H1 (cell line): ENCODE measurements around the gene FBXO11. TPM values are rescaled to one million over a fixed set of nuclear protein-coding genes. Genes with fewer than 3 reads are reported as not detected.

Experiments
- CTCF ChIA-PET: fragments of 300-600 bp; sonication (Branson Sonifier 250); formaldehyde crosslinking; loops from one replicate; lab custom pipeline; 2021; ENCODE audit not compliant: partially characterized antibody; lab: Charles Lee
- POLR2A ChIA-PET: fragments of 300-600 bp; sonication (Branson Sonifier 250); formaldehyde crosslinking; loops from one replicate; lab custom pipeline; 2021; ENCODE audit warnings: inconsistent platforms; ENCODE audit not compliant: partially characterized antibody; lab: Charles Lee
- DNase-seq, 2 experiments: peaks; one replicate each; pipeline versions ENCODE4 v3.0.0 to v3.0.0-alpha.2; 2010 to 2022; ENCODE audit warnings: low spot score in 2 of 2, low read depth in 1 of 2, mixed read lengths in 1 of 2
- FAIRE-seq: peaks from 2 replicates; lab custom pipeline; 2011; peaks lifted over from hg19 to GRCh38; lab: Jason Lieb, UNC
- H2AFZ ChIP-seq: 2 replicates; pipeline ENCODE4 v1.8.1; 2012; ENCODE audit warnings: low read length, inconsistent platforms
- H2AK5ac ChIP-seq: 2 replicates; pipeline ENCODE4 v1.6.1; 2013; ENCODE audit warnings: low read depth, low read length
- H2BK120ac ChIP-seq: replicated peaks from 2 replicates; pipeline ENCODE3; 2013; ENCODE audit warnings: low read depth, low read length, inconsistent platforms
- H2BK12ac ChIP-seq: 2 replicates; pipeline ENCODE4 v1.6.1; 2013; ENCODE audit warnings: low read depth, low read length
- H2BK15ac ChIP-seq: 2 replicates; pipeline ENCODE4 v1.6.1; 2013; ENCODE audit warnings: low read length
- H2BK20ac ChIP-seq: 2 replicates; pipeline ENCODE4 v1.6.1; 2013; ENCODE audit warnings: low read length
- H2BK5ac ChIP-seq: 2 replicates; pipeline ENCODE4 v1.6.1; 2013; ENCODE audit warnings: low read depth, low read length
- H3K14ac ChIP-seq: 2 replicates; pipeline ENCODE4 v1.6.1; 2013; ENCODE audit warnings: inconsistent platforms; ENCODE audit not compliant: insufficient read length
- H3K18ac ChIP-seq: 2 replicates; pipeline ENCODE4 v1.6.1; 2013; ENCODE audit warnings: low read length; ENCODE audit errors: extremely low read depth
- H3K23ac ChIP-seq: 2 replicates; pipeline ENCODE4 v1.6.1; 2013; ENCODE audit warnings: inconsistent platforms; ENCODE audit not compliant: insufficient read length
- H3K23me2 ChIP-seq: 2 replicates; pipeline ENCODE4 v1.6.1; 2013; ENCODE audit warnings: low read depth, low read length
- H3K27ac ChIP-seq: 2 replicates; pipeline ENCODE4 v1.6.1; 2011; ENCODE audit warnings: low read depth, low read length, inconsistent platforms
- H3K27me3 ChIP-seq, 4 experiments: replicated peaks in 1 of 4; 1 replicate in 1 of 4; 2 replicates in 3 of 4; pipeline versions ENCODE4 v1.6.1 to v1.8.1; 2011 to 2013; ENCODE audit warnings: low read length in 3 of 4, mild to moderate bottlenecking in 3 of 4, inconsistent platforms in 2 of 4, mixed read lengths in 2 of 4, moderate library complexity in 1 of 4; ENCODE audit not compliant: control insufficient read depth in 3 of 4, insufficient read depth in 3 of 4; ENCODE audit errors: extremely low read depth in 1 of 4
- H3K36me3 ChIP-seq, 4 experiments: 2 replicates each; pipeline versions ENCODE4 v1.6.1 to v1.8.1; 2011 to 2013; ENCODE audit warnings: mild to moderate bottlenecking in 4 of 4, low read length in 3 of 4, moderate library complexity in 2 of 4, control low read depth in 1 of 4, inconsistent platforms in 1 of 4; ENCODE audit not compliant: insufficient read depth in 4 of 4, control insufficient read depth in 2 of 4
- H3K4ac ChIP-seq: replicated peaks from 2 replicates; pipeline ENCODE3; 2013; ENCODE audit warnings: low read length, low read depth, mixed read lengths, inconsistent platforms; ENCODE audit not compliant: insufficient read length
- H3K4me1 ChIP-seq, 4 experiments: replicated peaks in 1 of 4; 1 replicate in 1 of 4; 2 replicates in 3 of 4; pipeline versions ENCODE4 v1.6.1 to v1.8.1; 2011 to 2013; ENCODE audit warnings: low read length in 3 of 4, inconsistent platforms in 2 of 4, mixed read lengths in 1 of 4; ENCODE audit not compliant: insufficient read depth in 4 of 4, control insufficient read depth in 3 of 4
- H3K4me2 ChIP-seq, 2 experiments: 2 replicates each; pipeline versions ENCODE4 v1.6.1 to v1.8.1; 2011 to 2013; ENCODE audit warnings: low read depth in 2 of 2, low read length in 2 of 2, control low read depth in 1 of 2, inconsistent platforms in 1 of 2, mild to moderate bottlenecking in 1 of 2; ENCODE audit not compliant: insufficient read depth in 1 of 2
- H3K4me3 ChIP-seq, 4 experiments: fragments of 200-600, 300-600 bp in 1 of 4; sonication (generic), shearing (Covaris generic), sonication (Bioruptor Twin) in 1 of 4; 2 replicates each; pipeline versions ENCODE4 v1.5.1 to v1.8.1; 2011 to 2016; ENCODE audit warnings: low read length in 4 of 4, low read depth in 3 of 4, control low read depth in 2 of 4, inconsistent platforms in 2 of 4, mild to moderate bottlenecking in 2 of 4, mixed read lengths in 1 of 4, moderate library complexity in 1 of 4; ENCODE audit not compliant: insufficient read depth in 2 of 4; ENCODE audit errors: extremely low read depth in 1 of 4
- H3K56ac ChIP-seq: replicated peaks from 2 replicates; pipeline ENCODE3; 2013; ENCODE audit warnings: low read depth, mild to moderate bottlenecking, mixed read lengths, low read length, inconsistent platforms; ENCODE audit not compliant: insufficient read length
- H3K79me1 ChIP-seq: 2 replicates; pipeline ENCODE4 v1.6.1; 2013; ENCODE audit warnings: low read depth, low read length, control low read depth
- H3K79me2 ChIP-seq, 2 experiments: 2 replicates each; pipeline versions ENCODE4 v1.6.1 to v1.8.1; 2012 to 2013; ENCODE audit warnings: low read length in 2 of 2, mild to moderate bottlenecking in 2 of 2, inconsistent platforms in 1 of 2; ENCODE audit not compliant: insufficient read depth in 2 of 2, control insufficient read depth in 1 of 2
- H3K9ac ChIP-seq, 4 experiments: replicated peaks in 1 of 4; 1 replicate in 1 of 4; 2 replicates in 3 of 4; pipeline versions ENCODE4 v1.6.1 to v1.8.1; 2011 to 2013; ENCODE audit warnings: low read depth in 3 of 4, low read length in 3 of 4, control low read depth in 2 of 4, mild to moderate bottlenecking in 2 of 4, moderate library complexity in 2 of 4, inconsistent platforms in 1 of 4; ENCODE audit errors: extremely low read depth in 1 of 4
- H3K9me3 ChIP-seq, 2 experiments: 2 replicates each; pipeline versions ENCODE4 v1.6.1 to v1.8.1; 2012 to 2013; ENCODE audit warnings: mild to moderate bottlenecking in 2 of 2, moderate library complexity in 2 of 2, control low read depth in 1 of 2, inconsistent platforms in 1 of 2, low read depth in 1 of 2, low read length in 1 of 2, mixed read lengths in 1 of 2; ENCODE audit not compliant: insufficient read depth in 2 of 2
- H4K20me1 ChIP-seq, 2 experiments: replicated peaks in 1 of 2; 2 replicates each; pipeline versions ENCODE3 to v1.8.1; 2011 to 2013; ENCODE audit warnings: inconsistent platforms in 2 of 2, low read length in 2 of 2, mild to moderate bottlenecking in 1 of 2; ENCODE audit not compliant: insufficient read depth in 2 of 2, control insufficient read depth in 1 of 2
- H4K5ac ChIP-seq: 2 replicates; pipeline ENCODE4 v1.6.1; 2013; ENCODE audit warnings: low read length, low read depth, mixed read lengths, inconsistent platforms; ENCODE audit not compliant: insufficient read length
- H4K8ac ChIP-seq: 2 replicates; pipeline ENCODE4 v1.8.0; 2013; ENCODE audit warnings: mild to moderate bottlenecking, moderate library complexity, low read length, inconsistent platforms; ENCODE audit not compliant: insufficient read depth; ENCODE audit errors: extremely low read depth
- H4K91ac ChIP-seq: replicated peaks from 2 replicates; pipeline ENCODE3; 2013; ENCODE audit warnings: low read length, mixed read lengths, inconsistent platforms; ENCODE audit not compliant: insufficient read length
- WGBS, 2 experiments: shearing (Covaris generic) in 1 of 2; methylation state at CpG; one replicate each; pipeline versions ENCODE4 v1.1.6 to v1.1.7; 2013 to 2015; ENCODE audit warnings: low lambda C conversion rate in 2 of 2, mixed read lengths in 2 of 2, inconsistent platforms in 1 of 2, low coverage in 1 of 2, missing lambda C conversion rate in 1 of 2; ENCODE audit not compliant: insufficient replicate concordance in 2 of 2, insufficient coverage in 1 of 2, insufficient read length in 1 of 2; ENCODE audit errors: extremely low coverage in 1 of 2, missing lambda C conversion rate in 1 of 2; 5-methylcytosine and 5-hydroxymethylcytosine counted together
- polyA plus RNA-seq, 7 experiments: library from polyadenylated mRNA; depleted of rRNA in 3 of 7; stranded (reverse) in 5 of 7; unstranded in 2 of 7; fragments of >200 nt in 5 of 7; fragments of 200-250 nt in 2 of 7; gene quantifications; 1 replicate in 5 of 7; 2 replicates in 1 of 7; 4 replicates in 1 of 7; pipeline versions ENCODE4 v1.2.1 to v1.2.3, GENCODE V29; 2011 to 2013; ENCODE audit warnings: missing spikeins in 2 of 7, mixed read lengths in 2 of 7
- total RNA-seq: library from RNA; stranded (reverse); fragmentation: NEBNext Ultra II Directional; extraction: Animal tissue kit (Norgen Biotek cat#: 25700); gene quantifications from 2 replicates; pipeline ENCODE4 v1.2.1, GENCODE V29; 2021

Gene FBXO11
- total and polyA plus RNA-seq, 2 of the 8 experiments (the other 6 are each of a cell fraction or from before 2014, with no cell fraction given) = 21.7 to 57.3 TPM

GRCh38 chr2:47744074-47744473, 162.2 kb downstream of the FBXO11 start:
- no peak overlapping the region for H4K91ac ChIP-seq
- H3K4me1 ChIP-seq = peaks cover 0 to 9% (median 0%) of the 10 kb centered on the region in 4 experiments; a peak in 2 of 7 replicates
- H3K27me3 ChIP-seq = no peaks in the 10 kb centered on the region
- H2BK5ac ChIP-seq = no peak overlapping the region; the same call in 1 of the 2 replicates
- H2BK120ac ChIP-seq = peak overlapping the region; percentile 20
- H3K4me3 ChIP-seq = no peak overlapping the region
- no peak overlapping the region for H2AFZ ChIP-seq
- no peaks in the 10 kb centered on the region for H3K79me1 ChIP-seq
- no peak overlapping the region for H2AK5ac ChIP-seq
- 0 out of 2 replicates have a peak overlapping the region, but pooled peaks have one; percentile 27 for H2BK20ac ChIP-seq
- ChIA-PET POLR2A (no interaction called here), CTCF (interaction anchor here (0.8 to 1.5 kb wide), 5 partner anchors 8 to 155 kb away, joined by 3 to 6 read pairs (median 3); no protein-coding TSS in a partner anchor)
- no peak overlapping the region for H4K5ac ChIP-seq
- H3K23ac ChIP-seq = no peak overlapping the region
- H3K23me2 ChIP-seq = no peaks in the 10 kb centered on the region
- no peak overlapping the region for H2BK12ac ChIP-seq
- no peak overlapping the region; the same call in 1 of the 2 replicates for H2BK15ac ChIP-seq
- H3K4ac ChIP-seq = no peak overlapping the region
- FAIRE-seq (no peak), DNase-seq (no peak)
- no peak overlapping the region for H3K27ac ChIP-seq
- no peak overlapping the region for H3K9ac ChIP-seq
- H3K56ac ChIP-seq = no peak overlapping the region
- H3K4me2 ChIP-seq = no peak overlapping the region
- WGBS, 2 experiments = 93 to 100% methylated on average over 1 to 2 of the region's 2 CpGs
- no peak overlapping the region for H3K14ac ChIP-seq
- no peaks in the 10 kb centered on the region for H3K79me2 ChIP-seq
- no peak overlapping the region for H3K18ac ChIP-seq
- no peak overlapping the region for H4K8ac ChIP-seq
- H4K20me1 ChIP-seq = no peaks in the 10 kb centered on the region
- peaks cover 22 to 23% of the 10 kb centered on the region in 2 experiments for H3K9me3 ChIP-seq
- peaks cover 0 to 6% (median 0%) of the 10 kb centered on the region in 4 experiments; a peak in 2 of 8 replicates for H3K36me3 ChIP-seq
